G401 (cell line): ENCODE measurements around the gene SQSTM1. TPM values are rescaled to one million over a fixed set of nuclear protein-coding genes. Genes with fewer than 3 reads are reported as not detected.

Experiments used
- DNase-seq: peaks from one replicate; pipeline ENCODE4 v3.0.0-alpha.2; 2015; ENCODE audit warnings: low spot score
- in situ Hi-C: cut with HindIII; loops from 2 replicates; pipeline ENCODE4 v1.10.0; 2016; ENCODE audit warnings: low sequenced_read_pairs, mixed read lengths
- total RNA-seq: library from RNA; depleted of rRNA; stranded (reverse); fragments of >200 nt; shearing (Covaris generic); gene quantifications from 2 replicates; pipeline ENCODE4 v1.2.3, GENCODE V29; 2014; rRNA removed

The SQSTM1 gene
- total RNA-seq, 1 experiment from 2014 or later, result 139 TPM

DNA sequence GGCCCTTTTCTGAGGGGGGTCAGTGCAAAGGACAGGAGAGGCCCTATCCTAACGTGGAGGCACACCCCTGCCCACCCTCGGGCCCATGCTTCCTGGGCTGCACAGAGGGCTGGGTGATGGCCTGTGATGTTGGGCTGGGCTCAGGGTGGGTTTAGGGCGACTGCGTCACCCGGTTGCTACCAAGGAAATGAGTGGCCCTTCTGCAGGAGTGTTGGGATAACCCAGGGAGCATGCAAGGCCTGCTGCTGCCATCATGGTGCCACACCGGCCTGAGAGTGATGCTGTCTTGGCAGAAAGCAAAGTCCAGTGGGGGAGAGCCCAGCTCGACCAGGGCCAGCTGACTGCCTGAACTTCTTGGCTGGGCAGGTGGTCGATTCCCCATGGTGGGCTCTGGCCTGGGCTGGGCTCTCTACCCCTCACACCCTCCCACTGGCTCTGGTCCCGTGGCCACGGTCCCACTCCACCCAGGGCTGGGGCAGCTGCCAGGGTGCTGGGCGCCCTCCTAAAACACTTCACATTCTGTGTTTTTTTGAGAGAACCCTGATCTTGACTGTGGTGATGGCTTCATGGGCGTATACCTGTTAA lies 59.5 kb downstream of the SQSTM1 start:
- DNase-seq, result no peak
- in situ Hi-C loops, result no loop called here

DNA sequence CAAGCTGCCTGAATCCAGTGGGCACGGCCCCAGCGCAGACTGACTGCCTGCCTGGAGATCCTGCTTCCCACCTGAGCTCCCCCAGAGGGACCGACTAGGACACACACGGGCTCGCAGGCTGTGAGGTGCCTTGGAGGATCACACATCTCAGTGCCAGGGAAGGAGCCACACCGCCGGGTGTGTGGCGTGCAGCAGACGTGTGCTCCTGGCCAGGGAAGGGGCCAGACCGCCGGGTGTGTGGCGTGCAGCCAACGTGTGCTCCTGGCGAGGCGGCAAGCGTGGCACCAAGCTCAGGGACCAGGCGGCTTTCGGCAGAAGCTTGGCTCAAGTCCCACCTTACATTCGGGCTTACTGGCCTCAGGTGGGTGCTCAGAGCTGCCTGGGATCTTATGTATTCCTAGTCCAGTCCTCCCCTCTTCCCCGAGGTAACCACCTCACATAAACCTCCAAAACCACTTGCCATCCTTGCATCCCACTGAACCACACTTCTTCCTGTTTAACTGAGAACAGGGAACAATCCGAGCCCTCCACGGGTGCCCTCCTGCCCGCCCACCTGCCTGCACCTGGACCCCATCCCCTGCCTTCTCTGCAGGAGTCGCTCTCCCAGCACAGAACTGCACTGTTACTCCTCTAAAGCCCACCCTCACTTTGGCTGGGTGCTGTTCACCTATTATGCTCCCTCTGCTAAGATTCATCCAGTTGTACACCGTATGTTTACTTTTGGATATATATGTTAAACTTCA lies 60.3 kb downstream of the SQSTM1 start:
- DNase-seq, result peak; percentile 64
- in situ Hi-C loops, result no loop called here

- in situ Hi-C loops, result no loop called here
- DNase-seq, result no peak
These were observed 61.6 kb downstream of the SQSTM1 start for GRCh38 chr5:179882338-179882737.

GRCh38 chr5:179883163-179883562 lies 62.5 kb downstream of the SQSTM1 start:
- no peak for DNase-seq
- in situ Hi-C loops, result no loop called here

DNA sequence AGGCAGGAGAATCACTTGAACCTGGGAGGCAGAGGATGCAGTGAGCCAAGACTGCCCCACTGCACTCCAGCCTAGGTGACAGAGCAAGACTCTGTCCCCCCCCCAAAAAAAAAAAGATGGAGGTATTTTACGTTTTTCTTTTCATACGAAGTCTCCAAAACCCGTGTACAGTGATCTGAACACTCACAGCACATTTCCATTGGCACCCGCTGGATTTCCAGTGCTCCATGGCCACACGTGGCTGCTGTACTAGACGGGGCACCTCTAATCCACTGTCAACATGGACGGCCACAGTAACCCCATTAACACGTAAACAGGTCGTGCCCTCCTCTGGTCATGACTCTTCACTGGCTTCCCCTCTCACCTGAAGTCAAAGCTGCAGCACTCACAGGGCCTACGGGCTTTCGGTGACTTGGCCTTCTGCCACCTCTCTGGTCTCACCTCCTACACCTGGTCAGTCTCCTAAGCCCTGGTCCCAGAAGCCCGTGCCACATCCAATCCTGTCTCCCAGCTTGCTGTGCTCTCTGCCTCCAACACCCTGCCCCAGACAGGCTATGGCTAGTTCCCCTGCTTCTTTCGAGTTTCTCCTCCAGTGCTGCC lies 64.9 kb downstream of the SQSTM1 start:
- in situ Hi-C loops, result no loop called here
- DNase-seq, result no peak

DNA sequence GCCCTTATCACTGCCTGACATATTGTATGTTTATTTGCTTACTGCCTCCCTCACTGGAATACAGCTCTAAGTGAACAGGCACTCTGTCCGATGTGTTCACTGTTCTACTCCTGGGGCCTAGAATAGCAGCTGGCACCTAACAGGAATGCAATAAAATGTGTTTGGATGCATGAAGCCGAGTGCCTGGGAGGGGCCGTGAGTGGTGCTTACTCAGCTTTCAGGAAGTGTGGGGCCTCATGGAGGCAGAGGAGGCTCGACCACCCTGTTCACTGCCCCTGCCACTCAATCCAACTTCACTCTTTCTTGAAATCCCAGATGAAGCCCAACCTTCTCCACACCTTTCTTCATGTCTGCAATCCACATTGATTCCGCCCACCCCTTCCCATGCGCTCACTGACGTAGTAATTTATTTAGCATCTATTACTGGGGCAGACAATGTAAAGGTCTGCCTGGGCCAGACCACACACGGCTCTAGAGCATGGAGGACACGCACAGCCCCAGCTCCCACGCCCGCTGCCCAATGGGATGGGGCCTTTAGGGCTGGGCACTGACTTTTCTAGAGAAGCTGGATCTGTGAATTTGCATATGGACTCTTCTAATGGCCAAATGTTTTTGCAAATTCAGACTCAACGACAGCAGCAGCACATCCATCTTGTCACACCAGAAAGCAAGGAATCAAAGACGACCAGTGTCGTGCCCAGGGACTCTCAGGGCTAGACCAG lies 65.6 kb downstream of the SQSTM1 start:
- in situ Hi-C loops, result no loop called here
- DNase-seq, result no peak

- no peak for DNase-seq
- in situ Hi-C loops, result no loop called here
These were observed 66.4 kb downstream of the SQSTM1 start for GRCh38 chr5:179887095-179887494.

Other genes with a start within 250 kb of the SQSTM1 start
- 55.8 and 108 TPM in 2 replicates for gene HNRNPH1, start 197.2 kb upstream of the SQSTM1 start, total RNA-seq
- not detected in 2 replicates for gene CBY3, start 139.9 kb upstream of the SQSTM1 start, total RNA-seq
- gene CANX, start 121.9 kb upstream of the SQSTM1 start, total RNA-seq, result 281 and 477 TPM in 2 replicates
- gene MAML1, start 88.1 kb upstream of the SQSTM1 start, total RNA-seq, result 12.5 and 14.2 TPM in 2 replicates
- 7.1 and 9.4 TPM in 2 replicates for gene LTC4S, start 26.9 kb upstream of the SQSTM1 start, total RNA-seq
- 122 and 128 TPM in 2 replicates for gene MGAT4B, start 14.0 kb upstream of the SQSTM1 start, total RNA-seq
- 22.0 and 38.5 TPM in 2 replicates for gene MRNIP, start 37.9 kb downstream of the SQSTM1 start, total RNA-seq
- 47.4 and 58.0 TPM in 2 replicates for gene TBC1D9B, start 87.0 kb downstream of the SQSTM1 start, total RNA-seq